NCI-H446 (cell line): ENCODE measurements around the gene CDC14A.

ENCODE experiments used
- DNase-seq, 2 experiments: peaks; one replicate each; lab custom pipeline; 2025; lab: John Stamatoyannopoulos, UW

The CDC14A gene

GRCh38 chr1:100455478-100456072 is 103.3 kb downstream of the CDC14A start:
- peak in 1 of 2 experiments; percentile 33 for DNase-seq

GRCh38 chr1:100456880-100457279 is 104.6 kb downstream of the CDC14A start:
- DNase-seq = no peak

GRCh38 chr1:100457683-100458082 is 105.4 kb downstream of the CDC14A start:
- DNase-seq = no peak

- peak in 1 of 2 experiments; percentile 13 for DNase-seq
These were observed 106.5 kb downstream of the CDC14A start for GRCh38 chr1:100458661-100459357.

- DNase-seq = peak; percentile 57 to 80
These were observed 107.2 kb downstream of the CDC14A start for GRCh38 chr1:100459358-100460114.

- DNase-seq = peak; percentile 42 to 62
These were observed 108.9 kb downstream of the CDC14A start for GRCh38 chr1:100461222-100461621.

GRCh38 chr1:100462326-100463025 is 110.2 kb downstream of the CDC14A start:
- DNase-seq = no peak

GRCh38 chr1:100463791-100464424 is 111.6 kb downstream of the CDC14A start:
- DNase-seq = peak; percentile 71 to 80

- no peak for DNase-seq
These were observed 117.3 kb downstream of the CDC14A start for GRCh38 chr1:100469578-100469977.

- DNase-seq = no peak
These were observed 122.5 kb downstream of the CDC14A start for GRCh38 chr1:100474834-100475233.

- DNase-seq = no peak
These were observed 124.5 kb downstream of the CDC14A start for GRCh38 chr1:100476735-100477290.

GRCh38 chr1:100478816-100479215 is 126.5 kb downstream of the CDC14A start:
- DNase-seq = no peak

- no peak for DNase-seq
These were observed 127.5 kb downstream of the CDC14A start for GRCh38 chr1:100479620-100480338.

GRCh38 chr1:100481303-100481702 is 129.0 kb downstream of the CDC14A start:
- DNase-seq = no peak

GRCh38 chr1:100482167-100482566 is 129.9 kb downstream of the CDC14A start:
- no peak for DNase-seq

- no peak for DNase-seq
These were observed 130.4 kb downstream of the CDC14A start for GRCh38 chr1:100482748-100483147.

- DNase-seq = no peak
These were observed 130.9 kb downstream of the CDC14A start for GRCh38 chr1:100483230-100483629.

GRCh38 chr1:100485855-100486258 is 133.6 kb downstream of the CDC14A start:
- no peak for DNase-seq

- no peak for DNase-seq
These were observed 142.2 kb downstream of the CDC14A start for GRCh38 chr1:100494393-100495084.

- DNase-seq = no peak
These were observed 144.6 kb downstream of the CDC14A start for GRCh38 chr1:100496896-100497295.
